Testis (tissue), 3 donors: Measurements from ENCODE around the gene GNAI2. TPM values are rescaled to one million over a fixed set of nuclear protein-coding genes. Genes with fewer than 3 reads are reported as not detected.

Experiments used
- DNase-seq: peaks from one replicate; pipeline ENCODE4 v3.0.0-alpha.2; 2019
- H3K27ac ChIP-seq, 2 donors: fragments of 200-600 bp; sonication (generic); one replicate each; pipeline ENCODE4 v1.5.1; 2019
- H3K27me3 ChIP-seq: fragments of 200-600 bp; sonication (generic); one replicate; pipeline ENCODE4 v1.5.1; 2019
- H3K36me3 ChIP-seq: fragments of 200-600 bp; sonication (generic); one replicate; pipeline ENCODE4 v1.5.1; 2017; ENCODE audit warnings: low read depth; ENCODE audit errors: missing control alignments
- H3K4me1 ChIP-seq: fragments of 200-600 bp; sonication (generic); one replicate; pipeline ENCODE4 v1.5.1; 2019
- H3K4me3 ChIP-seq, 2 donors: fragments of 200-600 bp; sonication (generic); one replicate each; pipeline ENCODE4 v1.5.1; 2017 to 2019
- H3K9me3 ChIP-seq: fragments of 200-600 bp; sonication (generic); one replicate; pipeline ENCODE4 v1.5.1; 2017
- CTCF ChIP-seq, 3 experiments: fragments of 450-650 bp in 2 of 3; fragments of 200-600 bp in 1 of 3; sonication (generic) in 1 of 3; IDR thresholded peaks; one replicate each; pipeline ENCODE4 v1.5.1; 2016 to 2019; ENCODE audit warnings: antibody characterized with exemption in 3 of 3, mild to moderate bottlenecking in 2 of 3, moderate library complexity in 1 of 3
- POLR2A ChIP-seq: fragments of 450-650 bp; IDR thresholded peaks from one replicate; pipeline ENCODE4 v1.6.1; 2017; ENCODE audit warnings: antibody characterized with exemption, mild to moderate bottlenecking, moderate library complexity
- whole genome bisulfite sequencing, 2 donors: methylation state at CpG; one replicate each; pipeline ENCODE4 v1.1.5; 2018; 5-methylcytosine and 5-hydroxymethylcytosine counted together
- intact Hi-C: fragments of 100-400 bp; cut with DNase I; formaldehyde crosslinking; loops from one replicate; pipeline ENCODE4 v1.15.1; 2023; ENCODE audit warnings: low total_unique reads
- microRNA-seq, 2 donors: library from miRNA; unstranded; fragments of <30 nt; microRNA quantifications; one replicate each; pipeline ENCODE4, GENCODE V29; 2016; ENCODE audit warnings: borderline number of aligned reads in 2 of 2, borderline replicate concordance in 1 of 2
- polyA plus RNA-seq: library from polyadenylated mRNA; stranded (reverse); fragments of 350-450 nt; fragmentation: Illumina TruSeq; extraction: RNeasy Lipid Tissue Mini Kit (QIAGEN cat#74804); gene quantifications from one replicate; pipeline ENCODE4 v1.2.3, GENCODE V29; 2014; ENCODE audit warnings: low read depth, low replicate concordance; ENCODE audit not compliant: insufficient read depth
- small RNA-seq, 2 donors: library from RNA; depleted of rRNA; stranded (forward); fragments of <200 nt; gene quantifications; one replicate each; pipeline ENCODE3, GENCODE V24; 2016
- total RNA-seq, 2 donors: library from RNA; depleted of rRNA; stranded (reverse); fragments of >200 nt; gene quantifications; one replicate each; pipeline ENCODE4 v1.2.3, GENCODE V29; 2016

GNAI2 gene
- total and polyA plus RNA-seq, 3 donors from 2014 or later = 238 to 343 (median 239) TPM

- peak within 1 kb of the TSS; percentile 55 to 62 for H3K27ac ChIP-seq
- H3K4me1 ChIP-seq = peaks cover 24% of the 10 kb centered on the region
- no peaks in the 10 kb centered on the region for H3K27me3 ChIP-seq
- no peaks in the 10 kb centered on the region for H3K36me3 ChIP-seq
- no peak for DNase-seq
- H3K9me3 ChIP-seq = no peaks in the 10 kb centered on the region
- TF ChIP-seq POLR2A (no peak), CTCF (IDR thresholded peaks at IDR 0.05) (no peak)
- H3K4me3 ChIP-seq = no peak within 1 kb of the TSS
- intact Hi-C loops = no loop called here
- WGBS, 2 donors = 52 to 69% methylated on average over 3 to 14 of the region's 14 CpGs
Observed at GRCh38 chr3:50303013-50303815, 67.2 kb downstream of the GNAI2 start, which contains the start of gene HYAL1. TSS of gene HYAL1 (minus strand) at chr3:50303574. CDS start at chr3:50302956, 618 bp downstream.

GRCh38 chr3:50304601-50305000 lies 68.6 kb downstream of the GNAI2 start:
- TF ChIP-seq POLR2A (no peak), CTCF (IDR thresholded peaks at IDR 0.05) (no peak)
- intact Hi-C loops = no loop called here
- Histone ChIP-seq H3K4me1 (peaks cover 17% of the 10 kb centered on the region), H3K36me3 (no peaks in the 10 kb centered on the region), H3K9me3 (no peaks in the 10 kb centered on the region), H3K27ac (no peak overlapping the region), H3K27me3 (no peaks in the 10 kb centered on the region), H3K4me3 (no peak overlapping the region)
- no peak for DNase-seq

Small RNAs within 50 kb of the gene (microRNA-seq; reads per million reads assigned to microRNA genes)
- gene MIR5787 = 0 reads per million in 2 donors

Small RNAs within 50 kb of the gene (small RNA-seq; reads per million reads assigned to genes)
- gene MIR5787 = 0 reads per million in 2 donors

Other genes with a start within 250 kb of the GNAI2 start
- gene RBM5, start 147.3 kb upstream of the GNAI2 start, total RNA-seq = 100 to 1,000 TPM; 341 to 368 TPM
- gene RBM5, start 147.3 kb upstream of the GNAI2 start, polyA plus RNA-seq = 214 TPM
- 1 to 10 TPM; 6.9 to 8.3 TPM for gene SEMA3F, start 80.9 kb upstream of the GNAI2 start, total RNA-seq
- gene SEMA3F, start 80.9 kb upstream of the GNAI2 start, polyA plus RNA-seq = 7.5 TPM
- 1 to 10 TPM in 1 of 2 donors, under 1 TPM in 1; 0.93 to 1.2 TPM for gene GNAT1, start 44.6 kb upstream of the GNAI2 start, total RNA-seq
- 2.3 TPM for gene GNAT1, start 44.6 kb upstream of the GNAI2 start, polyA plus RNA-seq
- gene SLC38A3, start 30.9 kb upstream of the GNAI2 start, total RNA-seq = 1 to 10 TPM; 4.3 to 5.4 TPM
- 3.4 TPM for gene SLC38A3, start 30.9 kb upstream of the GNAI2 start, polyA plus RNA-seq
- gene SEMA3B, start 32.9 kb downstream of the GNAI2 start, total RNA-seq = 10 to 100 TPM; 12.9 to 26.7 TPM
- gene SEMA3B, start 32.9 kb downstream of the GNAI2 start, polyA plus RNA-seq = 30.2 TPM
- 1 to 10 TPM; 1.5 to 3.2 TPM for gene LSMEM2, start 42.9 kb downstream of the GNAI2 start, total RNA-seq
- gene LSMEM2, start 42.9 kb downstream of the GNAI2 start, polyA plus RNA-seq = 2.6 TPM
- gene IFRD2, start 56.2 kb downstream of the GNAI2 start, total RNA-seq = 10 to 100 TPM; 55.3 to 60.9 TPM
- 42.3 TPM for gene IFRD2, start 56.2 kb downstream of the GNAI2 start, polyA plus RNA-seq
- 10 to 100 TPM; 13.8 to 25.2 TPM for gene HYAL3, start 63.2 kb downstream of the GNAI2 start, total RNA-seq
- 27.9 TPM for gene HYAL3, start 63.2 kb downstream of the GNAI2 start, polyA plus RNA-seq
- 10 to 100 TPM; 37.9 to 79.4 TPM for gene NAA80, start 63.2 kb downstream of the GNAI2 start, total RNA-seq
- 72.4 TPM for gene NAA80, start 63.2 kb downstream of the GNAI2 start, polyA plus RNA-seq
- 1 to 10 TPM; 2.7 to 3.2 TPM for gene HYAL1, start 67.4 kb downstream of the GNAI2 start, total RNA-seq
- gene HYAL1, start 67.4 kb downstream of the GNAI2 start, polyA plus RNA-seq = 3.7 TPM
- gene HYAL2, start 86.5 kb downstream of the GNAI2 start, total RNA-seq = 100 to 1,000 TPM in 1 of 2 donors, 10 to 100 TPM in 1; 90.9 to 111 TPM
- gene HYAL2, start 86.5 kb downstream of the GNAI2 start, polyA plus RNA-seq = 58.6 TPM
- 10 to 100 TPM; 32.7 to 44.5 TPM for gene TUSC2, start 92.0 kb downstream of the GNAI2 start, total RNA-seq
- gene TUSC2, start 92.0 kb downstream of the GNAI2 start, polyA plus RNA-seq = 43.4 TPM
- gene RASSF1, start 104.6 kb downstream of the GNAI2 start, total RNA-seq = 10 to 100 TPM; 50.0 to 52.2 TPM
- 60.1 TPM for gene RASSF1, start 104.6 kb downstream of the GNAI2 start, polyA plus RNA-seq
- 100 to 1,000 TPM; 241 to 335 TPM for gene ZMYND10, start 109.5 kb downstream of the GNAI2 start, total RNA-seq
- 763 TPM for gene ZMYND10, start 109.5 kb downstream of the GNAI2 start, polyA plus RNA-seq
- 10 to 100 TPM; 26.9 to 29.2 TPM for gene NPRL2, start 114.6 kb downstream of the GNAI2 start, total RNA-seq
- gene NPRL2, start 114.6 kb downstream of the GNAI2 start, polyA plus RNA-seq = 28.0 TPM
- gene CYB561D2, start 114.7 kb downstream of the GNAI2 start, total RNA-seq = 10 to 100 TPM; 18.9 to 21.1 TPM
- gene CYB561D2, start 114.7 kb downstream of the GNAI2 start, polyA plus RNA-seq = 16.0 TPM
- 10 to 100 TPM; 63.2 to 72.4 TPM for gene TMEM115, start 123.3 kb downstream of the GNAI2 start, total RNA-seq
- 37.6 TPM for gene TMEM115, start 123.3 kb downstream of the GNAI2 start, polyA plus RNA-seq